GM21717 (cell line): ENCODE results near the gene RB1.
A peak's percentile ranks its signal among the peaks of the same experiment; 100 is the strongest.
"Not testable (repeated sequence)": the region's sequence is repeated elsewhere in the genome, so short reads cannot be mapped to it uniquely, and the experiment has no call there.

Experiments
- ATAC-seq: cut with Tn5 transposase; IDR thresholded peaks from one replicate; pipeline ENCODE4 v1.9.1; 2021; ENCODE audit warnings: mild to moderate bottlenecking, moderate library complexity; ENCODE audit not compliant: unreplicated experiment

Gene RB1

DNA sequence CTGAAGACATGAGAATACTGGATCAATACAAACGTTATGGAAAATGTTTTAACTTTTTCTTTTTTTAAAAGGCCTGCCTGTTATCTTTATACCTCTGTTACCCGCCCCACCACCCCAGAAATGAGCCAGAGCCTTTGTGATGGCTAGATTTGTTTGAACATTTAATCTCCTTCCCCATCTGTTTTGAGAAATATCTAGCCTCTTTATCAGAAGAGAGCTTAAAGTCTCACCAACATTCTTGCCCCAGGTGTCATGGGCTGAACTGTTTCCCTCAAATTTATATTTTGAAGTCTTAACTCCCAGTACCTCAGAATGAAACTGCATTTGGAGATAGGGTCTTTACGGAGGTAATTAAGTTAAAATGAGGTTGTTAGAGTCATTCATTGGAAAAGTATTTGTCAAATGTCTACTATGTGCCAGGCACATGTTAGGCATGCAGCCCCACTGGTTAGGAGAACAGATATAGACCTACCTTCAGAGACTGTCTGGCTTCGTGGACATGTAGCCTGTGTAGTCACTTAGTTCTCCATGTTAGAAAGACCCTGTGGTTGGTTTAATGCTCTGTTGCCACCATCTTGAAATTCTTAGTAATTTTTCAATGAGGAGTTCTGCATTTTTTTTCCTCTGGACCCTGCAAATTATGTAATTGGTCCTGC, 6.3 kb upstream of the RB1 start:
- no peak for ATAC-seq

DNA sequence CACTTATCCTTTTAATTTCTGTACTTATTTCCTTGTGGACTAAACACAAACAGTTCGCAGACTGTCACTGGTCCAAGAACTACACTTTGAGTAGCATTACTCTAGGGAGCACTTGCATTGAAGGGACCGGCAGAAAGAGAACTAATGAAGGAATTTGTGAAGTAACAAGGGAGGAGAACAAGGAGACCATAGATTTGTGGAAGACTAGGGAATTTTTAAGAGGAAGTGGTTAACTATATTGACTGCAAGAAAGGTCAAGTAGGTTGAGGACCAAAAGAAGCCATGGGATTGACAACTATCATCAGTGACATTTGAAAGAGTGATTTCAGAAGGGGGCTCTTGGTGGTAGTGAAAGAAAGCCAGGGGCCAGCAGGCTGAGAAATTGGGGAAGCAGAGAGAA, 4.0 kb upstream of the RB1 start:
- ATAC-seq: no peak

DNA sequence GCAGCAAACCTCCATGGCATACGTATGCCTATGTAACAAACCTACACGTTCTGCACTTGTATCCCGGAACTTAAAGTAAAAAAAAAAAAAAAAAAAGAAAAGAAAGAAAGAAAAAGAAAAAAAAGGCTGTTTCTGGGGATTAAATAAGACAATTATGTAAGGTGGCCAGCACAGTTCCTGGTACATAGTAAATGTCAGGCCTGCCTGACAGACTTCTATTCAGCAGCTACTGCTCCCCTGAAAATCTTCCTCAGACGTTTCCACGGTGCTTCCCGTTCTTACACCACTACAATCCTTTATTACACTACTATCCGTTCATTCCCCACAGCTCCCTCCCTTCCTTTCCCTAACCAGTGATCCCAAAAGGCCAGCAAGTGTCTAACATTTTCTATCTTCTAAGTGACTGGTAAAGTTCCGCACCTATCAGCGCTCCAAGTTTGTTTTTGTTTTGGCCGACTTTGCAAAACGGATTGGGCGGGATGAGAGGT, 636 bp upstream of the RB1 start:
- ATAC-seq: no peak

DNA sequence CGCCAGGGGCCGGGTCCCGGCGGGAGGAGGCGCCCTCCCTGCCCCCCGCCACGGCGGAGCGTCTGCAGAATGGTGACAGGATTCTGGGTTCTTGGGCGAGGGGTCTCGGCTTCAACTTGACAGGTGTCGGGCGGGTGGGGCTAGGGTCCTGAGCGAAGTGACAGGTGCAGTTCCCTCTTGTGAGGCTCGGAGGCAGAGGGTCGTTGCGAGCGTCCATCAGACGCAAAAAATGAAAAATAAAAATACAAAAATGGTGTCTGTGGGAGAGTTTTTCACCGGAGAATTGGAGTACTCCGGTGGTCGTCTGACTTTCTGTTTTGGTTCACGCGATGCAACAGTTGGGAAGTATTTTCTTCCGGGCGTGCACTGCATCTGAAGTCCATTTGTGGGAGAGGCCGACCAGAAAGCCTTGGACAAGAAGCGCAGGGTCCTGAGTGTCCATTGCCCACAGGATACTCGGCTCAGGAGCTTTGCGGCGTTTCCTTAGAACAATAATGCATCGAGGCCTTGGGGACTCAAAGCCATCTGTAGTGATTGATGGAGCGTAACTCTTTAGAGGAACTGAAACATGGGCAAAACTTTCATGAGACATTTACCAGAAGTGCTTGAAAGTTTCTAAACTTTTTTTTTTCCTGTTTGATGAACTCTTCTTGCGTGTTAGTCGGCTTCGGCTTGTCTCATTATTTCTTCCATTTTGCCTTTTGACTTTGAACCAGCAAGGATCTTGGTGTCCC, 759 bp downstream of the RB1 start:
- ATAC-seq: peak; percentile 58

DNA sequence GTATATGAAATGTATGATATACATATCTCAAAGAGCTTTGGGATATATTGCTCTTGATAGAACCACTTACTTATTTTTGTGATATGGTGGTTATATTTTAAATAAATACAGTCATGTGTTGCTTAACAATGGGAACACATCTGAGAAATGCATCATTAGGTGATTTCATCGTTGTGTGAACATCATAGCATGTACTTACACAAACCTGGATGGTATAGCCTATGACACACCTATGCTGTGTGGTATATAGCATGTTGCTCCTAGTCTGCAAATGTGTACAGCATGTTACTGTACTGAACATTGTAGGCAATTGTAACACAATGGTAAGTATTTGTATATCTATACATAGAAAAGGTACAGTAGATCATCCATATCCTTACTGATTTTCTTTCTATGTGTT, 7.7 kb downstream of the RB1 start:
- no peak for ATAC-seq

DNA sequence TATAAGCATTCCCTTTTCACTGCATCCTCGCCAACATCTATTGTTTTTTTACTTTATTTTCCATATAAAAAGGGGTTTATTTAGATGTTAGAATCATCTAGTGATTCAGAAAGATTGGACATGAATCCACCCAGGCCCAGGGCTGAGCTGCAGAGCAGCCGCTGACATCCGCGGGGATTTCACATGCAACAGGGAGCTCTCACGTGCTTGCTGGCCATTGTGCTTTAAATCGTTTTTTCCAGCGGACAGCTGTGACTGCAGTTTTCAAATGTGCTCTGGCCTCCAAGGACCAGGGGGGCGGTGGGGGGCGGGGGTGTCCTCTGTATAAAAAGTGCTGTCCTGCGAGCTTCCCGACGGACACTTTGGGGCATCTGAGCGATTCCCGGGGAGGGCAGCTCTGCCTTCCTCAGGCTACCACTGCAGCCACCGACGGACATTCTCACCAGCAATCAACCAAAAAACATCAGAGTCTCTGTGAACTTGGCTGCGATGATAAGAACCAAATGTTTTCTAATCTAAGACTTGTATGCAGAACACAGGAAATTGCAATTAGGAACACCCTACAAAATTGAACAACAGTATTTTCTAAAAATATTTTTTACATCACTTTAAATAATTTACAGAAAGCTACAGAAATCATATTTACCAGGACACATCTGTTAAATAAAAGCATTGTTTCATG, 12.6 kb downstream of the RB1 start:
- no peak for ATAC-seq

DNA sequence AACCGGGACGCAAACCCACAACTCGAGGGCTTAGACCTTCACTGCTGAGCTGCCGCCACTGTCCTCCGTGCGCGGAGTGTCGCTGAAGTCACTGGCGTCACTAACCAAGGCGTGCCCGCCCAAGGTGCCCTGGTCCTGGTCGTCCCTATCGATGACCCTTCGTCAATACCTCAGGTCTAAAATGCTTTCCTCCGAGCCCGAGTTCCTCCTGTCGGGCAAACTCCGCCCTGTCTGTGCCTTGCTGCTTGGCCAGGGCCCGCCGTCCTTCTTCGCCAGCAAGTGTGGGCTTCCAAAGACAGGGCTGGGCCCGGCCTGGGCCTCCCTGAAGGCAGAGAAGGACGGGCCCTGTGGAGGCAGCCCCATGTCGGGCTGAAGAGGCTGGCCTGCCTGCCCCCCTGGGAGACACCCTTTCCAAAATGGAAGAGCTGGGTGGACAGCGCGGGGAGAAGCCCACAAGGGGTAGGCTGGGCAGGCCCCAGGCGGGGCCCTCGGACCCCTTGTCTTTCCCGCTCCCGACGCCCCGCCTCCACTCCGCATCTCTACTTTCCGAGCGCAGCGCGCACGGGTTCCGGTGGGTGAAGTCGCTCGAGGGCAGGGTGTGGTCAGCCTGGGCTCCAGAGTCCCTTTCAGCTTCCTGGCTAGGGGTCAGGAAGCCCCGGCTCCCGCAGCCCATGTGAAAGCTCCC, 13.4 kb downstream of the RB1 start:
- no peak for ATAC-seq

DNA sequence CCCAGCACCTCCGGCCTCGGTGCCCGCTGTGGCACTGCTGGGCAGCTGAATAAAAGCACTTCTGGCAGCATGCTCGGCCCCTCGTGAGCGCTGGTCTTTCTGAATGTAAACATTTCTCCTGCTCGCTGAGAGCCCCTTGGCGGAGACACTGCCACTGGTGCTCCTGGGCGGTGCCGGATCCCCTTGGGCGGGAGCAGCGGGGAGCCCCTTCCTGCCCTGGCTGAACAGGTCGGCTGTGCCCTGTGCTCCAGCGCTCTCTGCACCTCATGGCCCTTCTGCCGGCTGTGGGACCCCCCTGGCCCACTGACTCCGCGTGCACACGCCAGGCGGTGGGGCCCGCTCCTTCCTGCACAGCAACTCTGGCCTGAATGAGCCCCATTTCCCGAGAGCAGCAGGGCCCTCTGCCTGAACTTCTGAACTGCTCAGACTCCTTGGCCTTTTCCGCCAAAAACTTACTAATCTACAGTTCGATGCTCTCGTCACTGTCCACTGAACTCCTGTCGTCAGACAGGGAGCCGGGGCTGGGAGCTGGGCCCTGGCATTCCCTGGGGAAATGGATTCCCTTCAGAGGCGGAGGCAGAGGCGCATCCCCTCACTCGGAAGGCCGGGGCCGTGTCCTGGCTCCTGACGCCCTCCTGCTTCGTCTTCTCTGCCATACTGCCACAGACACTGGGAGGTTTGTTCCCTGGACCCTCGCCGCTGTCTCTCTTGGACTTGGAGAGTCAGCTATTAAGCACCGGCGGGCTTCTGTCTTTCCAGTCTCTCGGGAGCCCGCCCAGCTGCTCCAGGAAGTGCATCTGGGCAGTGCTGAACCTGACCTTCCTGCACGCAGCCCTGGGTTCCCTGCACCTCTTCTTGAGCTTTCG, 14.2 kb downstream of the RB1 start:
- ATAC-seq: no peak

DNA sequence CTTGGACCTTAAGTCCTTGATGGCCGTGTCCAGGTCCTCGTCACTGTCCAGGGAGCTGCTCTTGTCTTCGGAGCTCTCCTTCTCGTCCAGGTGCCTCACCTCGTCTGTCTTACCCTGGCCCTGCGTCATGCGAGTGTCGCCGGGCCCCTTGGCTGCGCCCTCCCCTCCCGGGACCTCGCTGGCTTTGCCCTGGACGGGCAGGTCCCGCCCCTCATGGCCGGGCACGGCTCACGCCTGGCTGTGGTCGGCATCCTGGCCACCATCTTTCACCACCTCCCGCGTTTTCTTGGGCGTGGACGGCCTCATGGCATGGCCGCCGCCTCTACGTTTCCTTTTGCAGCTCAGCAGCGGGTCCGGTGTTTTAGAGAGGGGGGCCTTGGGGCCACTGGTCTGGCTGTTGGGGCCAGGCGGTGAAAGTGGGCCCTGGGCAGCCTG, 14.8 kb downstream of the RB1 start:
- ATAC-seq: no peak

DNA sequence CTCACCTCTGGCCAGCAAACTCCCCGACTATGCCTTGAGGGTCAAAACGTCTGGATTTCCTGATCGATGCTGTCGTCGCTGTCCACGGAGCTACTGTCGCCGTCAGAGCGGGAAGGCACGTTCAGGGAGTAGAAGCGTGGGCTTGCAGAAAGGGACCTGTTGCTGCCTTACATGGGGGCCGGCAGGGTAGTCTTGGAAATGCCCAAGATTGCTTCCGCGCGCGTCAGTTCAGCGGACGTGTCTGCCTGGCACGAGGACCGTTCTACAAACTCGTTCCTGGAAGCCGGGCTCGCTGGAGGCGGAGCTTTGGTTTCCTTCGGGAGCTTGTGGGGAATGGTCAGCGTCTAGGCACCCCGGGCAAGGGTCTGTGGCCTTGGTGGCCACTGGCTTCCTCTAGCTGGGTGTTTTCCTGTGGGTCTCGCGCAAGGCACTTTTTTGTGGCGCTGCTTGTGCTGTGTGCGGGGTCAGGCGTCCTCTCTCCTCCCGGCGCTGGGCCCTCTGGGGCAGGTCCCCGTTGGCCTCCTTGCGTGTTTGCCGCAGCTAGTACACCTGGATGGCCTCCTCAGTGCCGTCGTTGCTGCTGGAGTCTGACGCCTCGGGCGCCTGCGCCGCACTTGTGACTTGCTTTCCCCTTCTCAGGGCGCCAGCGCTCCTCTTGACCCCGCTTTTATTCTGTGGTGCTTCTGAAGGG, 15.4 kb downstream of the RB1 start:
- no peak for ATAC-seq

DNA sequence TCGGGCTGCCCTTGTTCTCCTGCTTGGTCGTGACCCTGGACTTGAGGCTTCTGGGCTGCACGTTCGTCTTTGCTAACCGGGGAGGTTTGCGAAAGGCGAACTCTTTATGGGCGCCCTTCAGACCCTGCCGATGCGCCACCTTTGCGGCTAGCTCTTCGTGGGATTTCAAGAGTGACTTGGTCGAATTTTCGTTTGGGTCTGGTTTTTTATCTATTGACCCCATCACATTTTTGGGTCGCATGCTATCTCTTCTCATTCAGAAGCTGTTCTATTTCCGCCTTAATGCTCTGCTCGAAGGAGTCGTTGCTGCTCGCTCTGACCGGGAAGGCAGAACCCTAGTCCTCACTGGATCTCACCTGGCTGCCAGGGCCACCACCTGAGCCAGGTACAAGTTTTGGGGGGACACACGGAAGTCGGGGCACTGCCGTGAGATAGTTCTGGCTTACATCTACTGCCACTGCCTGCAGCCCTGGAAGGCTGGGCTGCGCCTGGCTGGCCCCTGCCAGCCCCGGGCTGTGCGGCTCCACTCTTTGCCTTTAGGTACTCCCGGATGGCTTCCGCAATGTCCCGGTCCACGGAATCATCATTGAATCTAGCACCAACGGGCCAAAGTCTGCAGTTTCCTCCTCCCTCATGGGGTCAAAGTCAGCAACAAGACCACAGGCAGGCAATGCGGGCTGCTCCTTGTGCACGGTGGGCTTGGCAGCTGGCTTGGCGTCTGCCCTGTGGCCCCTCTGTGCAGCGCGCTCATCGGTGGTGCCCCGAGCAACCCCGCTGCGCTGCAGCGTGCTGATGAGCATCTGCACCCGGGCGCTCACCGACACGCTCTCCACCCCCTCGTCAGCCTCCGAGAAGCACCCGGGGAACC, 16.2 kb downstream of the RB1 start:
- ATAC-seq: no peak

DNA sequence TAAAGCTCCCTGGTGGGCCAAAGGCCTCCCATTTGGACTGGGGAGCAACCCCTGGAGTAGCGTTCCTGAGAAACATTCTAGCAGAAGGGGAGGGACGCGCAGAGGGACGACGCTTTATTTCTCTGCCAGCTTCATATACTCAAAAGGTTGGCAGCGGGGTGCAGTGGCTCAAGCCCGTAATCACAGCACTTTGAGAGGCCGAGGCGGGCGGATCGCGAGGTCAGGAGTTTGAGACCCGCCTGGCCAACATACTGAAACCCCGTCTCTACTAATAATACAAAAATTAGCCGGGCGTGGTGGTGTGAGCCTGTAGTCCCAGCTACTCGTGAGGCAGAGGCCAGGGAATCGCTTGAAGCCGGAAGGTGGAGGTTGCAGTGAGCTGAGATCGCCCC, 16.8 kb downstream of the RB1 start:
- ATAC-seq: no peak

DNA sequence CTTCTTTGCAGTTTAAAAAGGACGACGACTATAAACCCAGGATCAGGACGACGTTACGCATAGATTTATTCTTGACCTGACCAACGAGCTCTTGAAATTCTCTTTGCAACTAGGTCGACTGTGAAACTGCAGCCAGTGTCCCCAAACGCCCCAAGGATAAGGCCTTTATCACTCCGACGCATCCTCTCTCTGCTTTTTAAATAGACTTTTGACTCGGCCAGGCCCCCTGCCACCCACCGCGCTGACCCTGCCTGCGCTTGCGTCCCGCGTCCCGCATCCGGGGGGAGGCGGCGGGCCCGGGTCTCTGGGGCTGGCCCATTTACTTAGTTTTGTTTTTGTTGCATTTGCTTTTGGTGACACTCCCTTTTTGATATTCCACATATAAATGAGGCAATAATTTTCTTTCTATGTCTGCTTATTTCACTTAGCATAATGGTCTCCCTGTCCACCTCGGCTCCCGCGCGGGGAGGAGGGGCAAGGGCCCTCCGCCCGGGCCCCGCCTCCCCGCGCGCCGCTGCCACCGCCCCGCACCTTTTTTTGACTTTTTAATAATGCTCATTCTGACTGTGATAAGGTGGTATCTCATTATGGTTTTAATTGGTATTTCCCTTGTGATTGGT, 17.4 kb downstream of the RB1 start:
- no peak for ATAC-seq

DNA sequence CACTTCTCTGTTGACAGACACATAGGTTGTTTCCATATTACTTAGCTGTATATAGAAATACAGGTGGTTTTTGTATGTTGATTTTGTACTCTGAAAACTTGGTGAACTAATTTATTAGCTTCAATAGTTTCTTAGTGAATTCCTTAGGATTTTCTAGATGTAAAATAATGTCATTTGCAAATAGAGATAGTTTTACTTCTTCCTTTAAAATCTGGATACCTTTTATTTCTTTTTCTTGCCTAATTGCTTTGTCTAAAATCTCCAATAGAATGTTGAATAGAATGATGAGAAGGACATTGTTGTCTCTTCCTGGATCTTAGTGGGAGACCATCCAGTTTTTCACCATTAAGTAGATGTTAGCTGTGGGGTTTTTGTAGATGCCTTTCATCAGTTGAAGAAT, 18.7 kb downstream of the RB1 start:
- ATAC-seq: no peak

DNA sequence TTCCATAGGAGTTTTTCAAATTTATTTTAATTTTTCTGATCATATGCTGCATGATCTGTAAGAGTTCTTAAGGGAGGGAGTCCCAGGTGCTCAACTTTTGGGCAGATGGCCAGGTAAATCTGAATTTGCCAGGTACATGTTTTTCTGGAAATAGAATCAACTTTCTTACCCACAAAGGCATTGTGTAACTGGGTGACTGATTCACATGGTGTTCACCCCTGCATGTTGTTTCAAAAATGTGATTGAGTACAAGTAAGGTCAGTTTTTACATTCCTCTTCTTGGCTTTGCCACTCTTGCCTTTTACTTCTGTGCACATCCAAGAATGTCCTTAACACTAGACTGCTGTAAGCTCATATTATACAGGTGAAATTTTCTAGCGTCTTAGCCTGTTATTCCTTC, 30.4 kb downstream of the RB1 start:
- ATAC-seq: no peak

DNA sequence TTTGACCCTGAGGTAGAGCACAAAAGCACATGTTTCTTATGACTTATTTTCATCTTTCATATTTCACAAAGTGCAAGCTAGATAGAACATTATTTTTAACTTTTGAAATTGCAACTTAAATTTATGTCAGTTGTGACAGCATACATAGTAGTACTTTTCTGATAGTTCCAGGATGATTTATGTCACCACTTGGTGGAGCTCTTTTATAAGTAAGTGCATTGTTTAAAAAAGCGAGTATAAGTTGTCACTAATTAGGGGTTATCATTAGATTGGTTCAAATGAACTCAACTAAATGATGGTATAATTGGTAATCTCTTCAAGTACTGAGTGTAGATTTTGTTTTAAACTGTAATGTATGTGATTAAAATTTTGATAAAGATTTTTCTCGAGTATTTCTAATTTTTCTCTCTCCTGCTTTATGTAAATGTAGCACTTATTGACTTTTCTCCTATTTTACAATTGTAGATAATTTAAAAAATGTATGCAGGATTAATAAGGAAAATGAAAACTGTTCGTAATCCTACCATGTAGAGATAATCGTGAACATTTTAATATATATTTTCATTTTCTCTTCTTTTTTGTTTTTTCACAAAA, 31.1 kb downstream of the RB1 start:
- ATAC-seq: no peak

DNA sequence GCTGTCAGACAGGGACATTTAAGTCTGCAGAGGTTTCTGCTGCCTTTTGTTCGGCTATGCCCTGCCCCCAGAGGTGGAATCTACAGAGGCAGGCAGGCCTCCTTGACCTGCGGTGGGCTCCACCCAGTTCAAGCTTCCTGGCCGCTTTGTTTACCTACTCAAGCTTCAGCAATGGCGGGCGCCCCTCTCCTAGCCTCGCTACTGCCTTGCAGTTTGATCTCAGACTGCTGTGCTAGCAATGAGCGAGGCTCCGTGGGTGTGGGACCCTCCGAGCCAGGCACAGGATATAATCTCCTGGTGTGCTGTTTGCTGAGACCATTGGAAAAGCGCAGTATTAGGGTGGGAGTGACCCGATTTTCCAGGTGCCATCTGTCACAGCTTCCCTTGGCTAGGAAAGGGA, 35.6 kb downstream of the RB1 start:
- ATAC-seq: not testable (repeated sequence)

DNA sequence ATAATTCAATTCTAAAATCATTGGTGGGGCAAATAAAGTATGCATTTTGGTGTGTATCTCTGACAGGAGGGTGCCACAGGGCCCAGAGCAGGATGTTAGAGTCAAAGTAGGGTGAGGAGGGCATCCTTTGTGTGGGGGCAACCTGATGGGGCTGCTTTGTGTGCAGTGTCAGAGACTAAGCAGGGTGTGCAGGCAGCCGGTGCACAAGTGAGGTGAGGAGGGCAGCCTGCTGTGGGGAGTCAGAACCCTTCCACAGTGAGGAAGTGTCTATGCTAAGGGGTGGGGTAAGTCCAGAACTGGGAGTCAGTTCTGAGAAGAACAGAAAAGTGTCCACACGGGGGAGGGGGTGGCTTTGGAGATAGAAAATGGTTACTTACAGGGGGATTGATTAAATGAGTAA, 40.7 kb downstream of the RB1 start:
- no peak for ATAC-seq
